ENCODE measurements around the gene COL24A1. TPM values are rescaled to one million over a fixed set of nuclear protein-coding genes. Genes with fewer than 3 reads are reported as not detected.
A peak's percentile ranks its signal among the peaks of the same experiment; 100 is the strongest.

Gene COL24A1
- total RNA-seq, 1 experiment from 2014 or later = 0.07 TPM

DNA sequence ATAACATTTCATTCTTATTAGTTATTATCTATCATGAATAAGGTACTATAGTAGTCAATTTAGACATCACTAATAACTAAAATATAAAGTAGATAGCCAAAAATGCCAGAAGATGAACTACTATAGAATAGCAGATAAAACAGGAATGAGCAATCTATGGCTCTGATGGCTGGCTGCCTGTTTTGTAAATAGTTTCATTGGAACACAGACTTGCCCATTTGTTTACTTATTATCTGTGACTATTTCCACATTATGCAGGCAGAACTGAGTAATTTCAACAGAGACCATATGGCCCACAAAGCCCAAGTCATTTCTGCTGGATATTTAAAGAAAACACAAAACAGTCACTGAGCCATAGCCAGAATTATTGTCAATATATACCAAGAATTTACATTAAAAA lies 222.1 kb downstream of the COL24A1 start:
- H3K27ac ChIP-seq (ENCODE audit: low read length) = no peak overlapping the region

DNA sequence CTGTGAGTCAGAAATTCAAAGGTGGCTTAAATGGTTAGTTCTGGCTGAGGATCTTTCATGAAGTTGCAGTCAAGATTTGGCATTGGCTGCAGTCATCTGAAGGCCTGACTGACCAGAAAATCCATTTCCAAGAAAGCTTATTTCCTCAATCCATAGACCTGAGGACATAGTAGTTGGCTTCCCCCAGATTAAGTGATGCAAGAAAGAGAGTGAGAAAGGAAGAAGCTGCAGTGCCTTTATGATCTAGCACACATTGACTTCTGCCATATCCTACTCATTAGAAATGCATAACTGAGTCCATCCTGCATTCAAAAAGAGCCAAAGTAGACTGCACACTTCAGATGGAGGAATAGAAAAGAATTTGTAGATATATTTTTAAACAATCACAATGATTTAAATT lies 222.6 kb downstream of the COL24A1 start:
- H3K4me1 ChIP-seq (ENCODE audit: insufficient read depth, low read length) = no peaks in the 10 kb centered on the region
- no peak overlapping the region for H2AFZ ChIP-seq (ENCODE audit: low read length)
- H3K27me3 ChIP-seq (ENCODE audit: low read length) = peaks cover 2% of the 10 kb centered on the region; the same call in 1 of the 2 replicates
- H3K9me2 ChIP-seq (replicated peaks; ENCODE audit: low read length) = no peaks in the 10 kb centered on the region
- DNase-seq = no peak
- H3K4me3 ChIP-seq (ENCODE audit: low read length) = no peak overlapping the region
- CTCF ChIA-PET = no interaction called here
- H3K36me3 ChIP-seq (ENCODE audit: low read depth, low read length) = no peaks in the 10 kb centered on the region
- H3K4me2 ChIP-seq (ENCODE audit: low read length) = no peak overlapping the region
- POLR2A ChIA-PET (ENCODE audit: unreplicated experiment) = no interaction called here
- H4K20me1 ChIP-seq (ENCODE audit: low read length) = no peaks in the 10 kb centered on the region
- ATAC-seq = no peak
- no peak overlapping the region for H3K9ac ChIP-seq (ENCODE audit: low read length)
- no peaks in the 10 kb centered on the region for H3K79me2 ChIP-seq (ENCODE audit: low read length)
- no peaks in the 10 kb centered on the region for H3F3A ChIP-seq (ENCODE audit: low read length, unreplicated experiment)
- TF ChIP-seq, protein P1, sequence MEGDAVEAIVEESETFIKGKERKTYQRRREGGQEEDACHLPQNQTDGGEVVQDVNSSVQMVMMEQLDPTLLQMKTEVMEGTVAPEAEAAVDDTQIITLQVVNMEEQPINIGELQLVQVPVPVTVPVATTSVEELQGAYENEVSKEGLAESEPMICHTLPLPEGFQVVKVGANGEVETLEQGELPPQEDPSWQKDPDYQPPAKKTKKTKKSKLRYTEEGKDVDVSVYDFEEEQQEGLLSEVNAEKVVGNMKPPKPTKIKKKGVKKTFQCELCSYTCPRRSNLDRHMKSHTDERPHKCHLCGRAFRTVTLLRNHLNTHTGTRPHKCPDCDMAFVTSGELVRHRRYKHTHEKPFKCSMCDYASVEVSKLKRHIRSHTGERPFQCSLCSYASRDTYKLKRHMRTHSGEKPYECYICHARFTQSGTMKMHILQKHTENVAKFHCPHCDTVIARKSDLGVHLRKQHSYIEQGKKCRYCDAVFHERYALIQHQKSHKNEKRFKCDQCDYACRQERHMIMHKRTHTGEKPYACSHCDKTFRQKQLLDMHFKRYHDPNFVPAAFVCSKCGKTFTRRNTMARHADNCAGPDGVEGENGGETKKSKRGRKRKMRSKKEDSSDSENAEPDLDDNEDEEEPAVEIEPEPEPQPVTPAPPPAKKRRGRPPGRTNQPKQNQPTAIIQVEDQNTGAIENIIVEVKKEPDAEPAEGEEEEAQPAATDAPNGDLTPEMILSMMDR (conservative IDR thresholded peaks at IDR 0.05; ENCODE audit: low read depth, low read length) = no peak
- TF ChIP-seq EZH2 (IDR thresholded peaks at IDR 0.05; ENCODE audit: low read length, unreplicated experiment) (no peak), EZH2phosphoT487 (IDR thresholded peaks at IDR 0.05; ENCODE audit: borderline replicate concordance, low read length) (no peak)
- H3K9me3 ChIP-seq (ENCODE audit: low read length) = no peaks in the 10 kb centered on the region
- H3K27ac ChIP-seq (ENCODE audit: low read length) = no peak overlapping the region
- no TSS peak for BruUV-seq (replicated peaks)
- intact Hi-C loops (cut with micrococcal nuclease) = no loop called here

More for the DNA sequence above, 222.1 kb downstream of the COL24A1 start:
- no peak for TF ChIP-seq EZH2 (IDR thresholded peaks at IDR 0.05; ENCODE audit: low read length, unreplicated experiment)
- TF ChIP-seq, protein P1 (conservative IDR thresholded peaks at IDR 0.05; ENCODE audit: low read depth, low read length) = no peak
- no peak for TF ChIP-seq EZH2phosphoT487 (IDR thresholded peaks at IDR 0.05; ENCODE audit: borderline replicate concordance, low read length)
- Histone ChIP-seq H3K4me3 (ENCODE audit: low read length) (no peak overlapping the region), H3K36me3 (ENCODE audit: low read depth, low read length) (no peaks in the 10 kb centered on the region), H3K9me3 (ENCODE audit: low read length) (no peaks in the 10 kb centered on the region), H3F3A (ENCODE audit: low read length, unreplicated experiment) (no peaks in the 10 kb centered on the region), H3K79me2 (ENCODE audit: low read length) (no peaks in the 10 kb centered on the region), H3K27me3 (ENCODE audit: low read length) (peaks cover 8% of the 10 kb centered on the region; the same call in 1 of the 2 replicates), H3K4me2 (ENCODE audit: low read length) (no peak overlapping the region), H3K4me1 (ENCODE audit: insufficient read depth, low read length) (no peaks in the 10 kb centered on the region), H3K9ac (ENCODE audit: low read length) (no peak overlapping the region), H2AFZ (ENCODE audit: low read length) (no peak overlapping the region), H3K9me2 (replicated peaks; ENCODE audit: low read length) (no peaks in the 10 kb centered on the region), H4K20me1 (ENCODE audit: low read length) (no peaks in the 10 kb centered on the region)
- ChIA-PET CTCF (no interaction called here), POLR2A (ENCODE audit: unreplicated experiment) (no interaction called here)
- DNase-seq = no peak
- ATAC-seq = no peak
- BruUV-seq (replicated peaks) = no TSS peak
- intact Hi-C loops (cut with micrococcal nuclease) = no loop called here

DNA sequence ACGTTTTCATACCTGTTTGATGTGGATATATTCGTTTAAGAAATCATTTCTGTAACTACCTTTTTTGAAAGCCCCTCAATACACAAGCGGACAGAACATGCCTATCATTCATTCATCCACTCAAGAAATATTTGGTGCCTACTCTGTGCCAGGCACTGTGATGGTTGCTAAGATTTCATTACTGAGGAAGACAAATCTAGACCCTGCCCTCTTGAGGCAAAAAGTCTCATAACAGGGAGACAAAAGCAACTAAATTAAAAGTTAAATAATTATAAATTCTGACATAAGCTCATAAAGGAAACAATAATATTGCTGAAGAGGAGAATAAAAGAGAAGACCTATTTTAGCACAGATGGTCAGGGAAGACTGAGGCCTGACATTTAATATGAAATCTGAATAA lies 244.8 kb downstream of the COL24A1 start:
- BruUV-seq (replicated peaks) = no TSS peak
- Histone ChIP-seq H2AFZ (ENCODE audit: low read length) (no peak overlapping the region), H3K4me3 (ENCODE audit: low read length) (no peak overlapping the region), H3K36me3 (ENCODE audit: low read depth, low read length) (no peaks in the 10 kb centered on the region), H3K4me1 (ENCODE audit: insufficient read depth, low read length) (no peaks in the 10 kb centered on the region), H3K79me2 (ENCODE audit: low read length) (no peaks in the 10 kb centered on the region), H3K27me3 (ENCODE audit: low read length) (no peaks in the 10 kb centered on the region), H3K9ac (ENCODE audit: low read length) (no peak overlapping the region), H4K20me1 (ENCODE audit: low read length) (no peaks in the 10 kb centered on the region), H3K4me2 (ENCODE audit: low read length) (no peak overlapping the region), H3K9me2 (replicated peaks; ENCODE audit: low read length) (no peaks in the 10 kb centered on the region), H3K9me3 (ENCODE audit: low read length) (no peaks in the 10 kb centered on the region), H3F3A (ENCODE audit: low read length, unreplicated experiment) (no peaks in the 10 kb centered on the region), H3K27ac (ENCODE audit: low read length) (no peak overlapping the region)
- intact Hi-C loops (cut with micrococcal nuclease) = no loop called here
- ATAC-seq (no peak), DNase-seq (peak; percentile 34)
- no peak for TF ChIP-seq EZH2 (IDR thresholded peaks at IDR 0.05; ENCODE audit: low read length, unreplicated experiment)
- TF ChIP-seq, protein P1 (conservative IDR thresholded peaks at IDR 0.05; ENCODE audit: low read depth, low read length) = peak; percentile 65
- ChIA-PET CTCF (interaction anchor here (0.6 to 0.7 kb wide), 5 partner anchors 62 to 1406 kb away, joined by 3 to 7 read pairs (median 3); partner anchors contain the start of gene ZNHIT6), POLR2A (ENCODE audit: unreplicated experiment) (no interaction called here)
